Ovary (tissue), 9 donors: ENCODE measurements around the gene DBH. TPM values are rescaled to one million over a fixed set of nuclear protein-coding genes. Genes with fewer than 3 reads are reported as not detected.
A peak's percentile ranks its signal among the peaks of the same experiment; 100 is the strongest.

Experiments used
- DNase-seq, 5 donors: peaks; one replicate each; pipeline ENCODE4 v3.0.0-alpha.2; 2019 to 2020
- H3K27ac ChIP-seq, 2 donors: fragments of 200-600 bp; one replicate each; pipeline versions ENCODE4 v1.5.1 to v1.8.0; 2019 to 2022
- H3K27me3 ChIP-seq: fragments of 200-600 bp; one replicate; pipeline ENCODE4 v1.8.0; 2022
- H3K36me3 ChIP-seq: fragments of 200-600 bp; sonication (generic); one replicate; pipeline ENCODE4 v1.5.1; 2019
- H3K4me1 ChIP-seq: one replicate; pipeline ENCODE4 v1.8.1; 2013; ENCODE audit warnings: mild to moderate bottlenecking, moderate library complexity; ENCODE audit not compliant: insufficient read depth
- H3K4me3 ChIP-seq: fragments of 200-600 bp; sonication (generic); one replicate; pipeline ENCODE4 v1.5.1; 2017
- H3K9me3 ChIP-seq, 2 donors: fragments of 200-600 bp in 1 of 2; sonication (generic) in 1 of 2; one replicate each; pipeline versions ENCODE4 v1.5.1 to v1.8.1; 2013 to 2019; ENCODE audit warnings: mild to moderate bottlenecking in 1 of 2, moderate library complexity in 1 of 2
- CTCF ChIP-seq, 3 donors: fragments of 450-650 bp in 2 of 3; fragments of 200-600 bp in 1 of 3; IDR thresholded peaks; one replicate each; pipeline versions ENCODE4 v1.5.1 to v1.8.0; 2016 to 2022; ENCODE audit warnings: antibody characterized with exemption in 3 of 3, mild to moderate bottlenecking in 1 of 3
- EP300 ChIP-seq: sonication (generic); formaldehyde crosslinking; IDR thresholded peaks from one replicate; pipeline ENCODE4 v1.6.1; 2017; ENCODE audit warnings: antibody characterized with exemption
- POLR2A ChIP-seq: fragments of 450-650 bp; IDR thresholded peaks from one replicate; pipeline ENCODE4 v1.6.1; 2017; ENCODE audit warnings: antibody characterized with exemption, mild to moderate bottlenecking, moderate library complexity
- WGBS, 3 donors: extraction: QIAGEN DNeasy Blood & Tissue Kit in 1 of 3; methylation state at CpG; one replicate each; pipeline versions ENCODE4 v1.1.5 to v1.1.7; 2013 to 2017; 5-methylcytosine and 5-hydroxymethylcytosine counted together
- intact Hi-C, 4 donors: fragments of 100-400 bp; cut with DNase I; formaldehyde crosslinking; loops; one replicate each; pipeline versions ENCODE4 v1.11.0 to v1.15.1; 2022 to 2023
- polyA plus RNA-seq, 2 donors: library from polyadenylated mRNA; stranded (reverse); fragments of 200-250 nt in 1 of 2; fragments of 350-450 nt in 1 of 2; fragmentation: Illumina TruSeq in 1 of 2; extraction: RNeasy Lipid Tissue Mini Kit (QIAGEN cat#74804) in 1 of 2; gene quantifications; one replicate each; pipeline ENCODE4 v1.2.3, GENCODE V29; 2013 to 2014
- total RNA-seq, 7 donors: library from RNA; depleted of rRNA in 2 of 7; stranded (reverse); fragments of >200 nt in 2 of 7; fragmentation: NEBNext Ultra II Directional in 3 of 7; extraction: Animal tissue kit (Norgen Biotek cat#: 25700) in 3 of 7; gene quantifications; one replicate each; pipeline versions ENCODE4 v1.1.0 to v1.2.4, GENCODE V29; 2016 to 2023
- donor health status: DM: no; HTN: no; CAD: no; lungs with moderate emphysema.
- donor health status: DM: no; HTN: no; CAD: no.
- donor health status: Bipolar disorder and iron deficiency.
- donor health status: DM: yes; HTN: yes; CAD: no.
- donor health status: DM: no; HTN: no; CAD: no.
- donor health status: DM: yes; HTN: yes; CAD: no.

The DBH gene
- total and polyA plus RNA-seq, 9 donors: 0.28 TPM; not detected in 8

- Histone ChIP-seq H3K4me3 (no peak overlapping the region), H3K27ac (no peak overlapping the region), H3K36me3 (no peaks in the 10 kb centered on the region), H3K9me3 (no peaks in the 10 kb centered on the region), H3K4me1 (peaks cover 14% of the 10 kb centered on the region), H3K27me3 (no peaks in the 10 kb centered on the region)
- TF ChIP-seq CTCF (IDR thresholded peaks at IDR 0.05) (no peak), POLR2A (no peak)
- WGBS, 3 donors: 54 to 68% (median 65%) methylated on average over 17 of the region's 17 CpGs
- intact Hi-C loops: no loop called here
- peak in 4 of 5 donors; percentile 28 to 69 (median 35) for DNase-seq
Measured at GRCh38 chr9:133707065-133707762, 71.1 kb downstream of the DBH start.

DNA sequence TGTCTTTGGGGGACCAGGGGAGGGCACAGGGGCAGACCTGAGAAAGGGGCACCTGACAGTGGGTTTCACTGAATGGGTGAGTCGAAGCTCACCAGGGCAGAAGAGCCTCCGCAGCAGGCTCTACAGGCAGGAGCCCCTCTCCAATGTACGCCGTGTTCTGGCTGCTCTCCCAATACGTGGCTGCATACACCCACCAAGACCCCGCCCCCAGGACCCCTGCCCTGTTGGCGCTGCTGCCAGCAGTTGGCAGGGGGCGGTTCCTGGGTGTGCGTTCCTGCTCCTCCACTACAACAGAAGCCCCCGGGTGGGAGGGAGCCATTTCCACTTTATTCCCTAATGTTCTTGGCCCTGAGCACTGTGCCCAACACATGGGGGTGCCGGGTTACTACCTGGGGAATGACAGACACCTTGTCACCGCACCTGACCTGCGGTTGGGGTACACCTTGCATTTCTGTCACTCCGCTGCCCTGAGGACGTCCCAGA, 71.6 kb downstream of the DBH start:
- no peaks in the 10 kb centered on the region for H3K27me3 ChIP-seq
- peak in 4 of 5 donors; percentile 19 to 36 (median 24) for DNase-seq
- H3K4me1 ChIP-seq: peaks cover 11% of the 10 kb centered on the region
- no peak for TF ChIP-seq EP300
- TF ChIP-seq POLR2A: no peak
- no peak for TF ChIP-seq CTCF (IDR thresholded peaks at IDR 0.05)
- no peaks in the 10 kb centered on the region for H3K9me3 ChIP-seq
- no peak overlapping the region for H3K27ac ChIP-seq
- no peaks in the 10 kb centered on the region for H3K36me3 ChIP-seq
- H3K4me3 ChIP-seq: no peak overlapping the region
- intact Hi-C loops: no loop called here
- WGBS, 3 donors: 83 to 88% (median 83%) methylated on average over 15 of the region's 15 CpGs

DNA sequence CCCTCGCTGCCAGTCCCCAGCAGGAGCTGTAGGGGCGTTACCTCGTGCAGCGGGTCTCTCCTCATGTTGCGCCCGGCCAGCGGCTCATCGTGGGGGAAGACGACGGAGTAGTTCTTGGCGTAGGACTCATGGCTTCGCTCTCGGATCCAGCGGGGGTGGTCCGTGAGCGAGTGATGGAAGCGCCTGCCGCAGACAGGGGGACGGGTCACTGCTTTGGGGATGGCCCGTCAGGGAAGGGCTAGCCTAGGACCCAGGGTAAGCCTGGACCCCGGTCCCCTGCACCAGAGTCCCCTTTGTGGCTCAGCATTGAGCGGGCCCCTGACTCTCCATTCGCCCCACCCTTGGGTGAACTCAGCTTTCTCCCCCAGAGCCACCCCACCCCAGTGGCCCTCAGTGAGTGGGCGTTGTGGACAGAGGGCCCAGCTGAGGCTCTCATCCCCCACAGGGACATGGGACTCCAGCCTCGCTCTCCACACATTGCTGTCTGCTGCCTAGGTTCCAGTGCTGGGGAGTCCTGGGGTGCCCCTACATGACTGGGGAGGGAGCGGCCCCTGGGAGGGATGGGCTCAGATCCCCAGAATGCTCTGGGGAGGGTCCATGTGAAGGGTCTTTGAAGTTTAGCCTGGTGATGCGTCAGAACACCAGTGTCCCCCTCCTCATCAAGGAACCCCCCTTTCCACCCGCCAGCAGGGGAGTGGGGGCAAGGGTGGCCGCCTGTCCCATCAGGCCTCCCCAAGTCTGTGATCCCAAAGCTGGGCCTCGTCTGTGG, 72.3 kb downstream of the DBH start:
- intact Hi-C loops: no loop called here
- DNase-seq: peak in 3 of 5 donors; percentile 13 to 26 (median 26)
- Histone ChIP-seq H3K36me3 (no peaks in the 10 kb centered on the region), H3K27ac (no peak overlapping the region), H3K27me3 (no peaks in the 10 kb centered on the region), H3K9me3 (no peaks in the 10 kb centered on the region), H3K4me1 (peaks cover 6% of the 10 kb centered on the region), H3K4me3 (no peak overlapping the region)
- WGBS, 3 donors: 90 to 95% (median 94%) methylated on average over 30 of the region's 30 CpGs
- no peak for TF ChIP-seq POLR2A
- TF ChIP-seq EP300: no peak
- TF ChIP-seq CTCF (IDR thresholded peaks at IDR 0.05): no peak

Other genes with a start within 250 kb of the DBH start
- gene REXO4, start 218.4 kb upstream of the DBH start, total RNA-seq: 10 to 100 TPM; 15.9 to 31.0 (median 21.9) TPM
- 10 to 100 TPM; 17.6 to 22.3 TPM for gene REXO4, start 218.4 kb upstream of the DBH start, polyA plus RNA-seq
- 1 to 10 TPM; 1.8 to 4.2 (median 3.6) TPM for gene ADAMTS13, start 214.0 kb upstream of the DBH start, total RNA-seq
- 1 to 10 TPM in 1 of 2 donors, under 1 TPM in 1; 0.45 to 3.8 TPM for gene ADAMTS13, start 214.0 kb upstream of the DBH start, polyA plus RNA-seq
- gene CACFD1, start 176.4 kb upstream of the DBH start, total RNA-seq: 10 to 100 TPM in 6 of 7 donors, 1 to 10 TPM in 1; 8.2 to 23.4 (median 18.6) TPM
- gene CACFD1, start 176.4 kb upstream of the DBH start, polyA plus RNA-seq: 10 to 100 TPM in 1 of 2 donors, 1 to 10 TPM in 1; 1.6 to 16.0 TPM
- 1 to 10 TPM in 4 of 7 donors, under 1 TPM in 3; 0.48 to 7.4 (median 1.1) TPM for gene SLC2A6, start 157.3 kb upstream of the DBH start, total RNA-seq
- gene SLC2A6, start 157.3 kb upstream of the DBH start, polyA plus RNA-seq: under 1 TPM; 0.37 to 0.93 TPM
- gene MYMK, start 111.4 kb upstream of the DBH start, total RNA-seq: not detected
- not detected for gene MYMK, start 111.4 kb upstream of the DBH start, polyA plus RNA-seq
- 10 to 100 TPM in 1 of 7 donors, 1 to 10 TPM in 6; 1.3 to 18.5 (median 1.9) TPM for gene ADAMTSL2, start 101.7 kb upstream of the DBH start, total RNA-seq
- gene ADAMTSL2, start 101.7 kb upstream of the DBH start, polyA plus RNA-seq: 1 to 10 TPM in 1 of 2 donors, under 1 TPM in 1; 0.27 to 1.9 TPM
- under 1 TPM in 1 of 7 donors, not detected in 6; 0.30 TPM for gene FAM163B, start 27.0 kb upstream of the DBH start, total RNA-seq
- gene FAM163B, start 27.0 kb upstream of the DBH start, polyA plus RNA-seq: under 1 TPM in 1 of 2 donors, not detected in 1; 0.21 TPM
- 10 to 100 TPM in 1 of 7 donors, 1 to 10 TPM in 6; 2.5 to 10.0 (median 3.3) TPM for gene SARDH, start 102.0 kb downstream of the DBH start, total RNA-seq
- gene SARDH, start 102.0 kb downstream of the DBH start, polyA plus RNA-seq: 1 to 10 TPM; 2.8 to 5.0 TPM